Pulmonary artery endothelial cell (primary cell): ENCODE data around the gene SLC13A2. TPM values are rescaled to one million over a fixed set of nuclear protein-coding genes. Genes with fewer than 3 reads are reported as not detected.

ENCODE experiments used
- DNase-seq: peaks from one replicate; pipeline ENCODE4 v3.0.0-alpha.2; 2011; ENCODE audit warnings: low read depth, low spot score
- total RNA-seq: library from RNA; depleted of rRNA; stranded (reverse); fragments of >200 nt; gene quantifications from 2 replicates; pipeline ENCODE4 v1.2.3, GENCODE V29; 2014

The SLC13A2 gene
- total RNA-seq, 1 donor from 2014 or later: not detected

GRCh38 chr17:28533091-28533807 is 59.8 kb downstream of the SLC13A2 start:
- no peak for DNase-seq

- DNase-seq: no peak
Observed at GRCh38 chr17:28534740-28535375, 61.4 kb downstream of the SLC13A2 start.

GRCh38 chr17:28536532-28537218 is 63.2 kb downstream of the SLC13A2 start:
- no peak for DNase-seq

- DNase-seq: no peak
Observed at GRCh38 chr17:28537219-28537610, 63.8 kb downstream of the SLC13A2 start.

- no peak for DNase-seq
Observed at GRCh38 chr17:28538296-28538895, 65.0 kb downstream of the SLC13A2 start.

- DNase-seq: no peak
Observed at GRCh38 chr17:28540231-28540630, 66.8 kb downstream of the SLC13A2 start.

- DNase-seq: no peak
Observed at GRCh38 chr17:28541439-28541838, 68.0 kb downstream of the SLC13A2 start.

- no peak for DNase-seq
Observed at GRCh38 chr17:28544402-28545140, 71.1 kb downstream of the SLC13A2 start.

GRCh38 chr17:28545141-28545503 is 71.7 kb downstream of the SLC13A2 start:
- no peak for DNase-seq

GRCh38 chr17:28545787-28546415 is 72.5 kb downstream of the SLC13A2 start:
- DNase-seq: no peak

GRCh38 chr17:28547096-28547622 is 73.7 kb downstream of the SLC13A2 start:
- DNase-seq: no peak

Other genes with a start within 250 kb of the SLC13A2 start
- 43.1 and 44.7 TPM in 2 replicates for gene TMEM97, start 154.4 kb upstream of the SLC13A2 start, total RNA-seq
- 50.3 and 59.8 TPM in 2 replicates for gene IFT20, start 138.2 kb upstream of the SLC13A2 start, total RNA-seq
- gene TNFAIP1, start 137.9 kb upstream of the SLC13A2 start, total RNA-seq: 50.4 and 55.7 TPM in 2 replicates
- gene POLDIP2, start 116.1 kb upstream of the SLC13A2 start, total RNA-seq: 102 and 107 TPM in 2 replicates
- not detected in 2 replicates for gene SEBOX, start 108.4 kb upstream of the SLC13A2 start, total RNA-seq
- gene VTN, start 103.3 kb upstream of the SLC13A2 start, total RNA-seq: 0.07 and 0.46 TPM in 2 replicates
- gene SARM1, start 102.0 kb upstream of the SLC13A2 start, total RNA-seq: 2.2 and 5.9 TPM in 2 replicates
- gene SLC46A1, start 67.4 kb upstream of the SLC13A2 start, total RNA-seq: 3.8 and 4.5 TPM in 2 replicates
- not detected in 2 replicates for gene FOXN1, start 32.7 kb downstream of the SLC13A2 start, total RNA-seq
- 22.0 and 22.1 TPM in 2 replicates for gene UNC119, start 79.0 kb downstream of the SLC13A2 start, total RNA-seq
- 56.6 and 57.6 TPM in 2 replicates for gene PIGS, start 97.9 kb downstream of the SLC13A2 start, total RNA-seq
- gene ALDOC, start 103.3 kb downstream of the SLC13A2 start, total RNA-seq: 22.0 and 53.9 TPM in 2 replicates
- gene SPAG5, start 125.4 kb downstream of the SLC13A2 start, total RNA-seq: 24.5 and 58.3 TPM in 2 replicates
- gene RSKR, start 140.5 kb downstream of the SLC13A2 start, total RNA-seq: 3.4 and 5.5 TPM in 2 replicates
- 162 and 190 TPM in 2 replicates for gene BLTP2, start 171.5 kb downstream of the SLC13A2 start, total RNA-seq
- 56.8 and 63.1 TPM in 2 replicates for gene SDF2, start 188.3 kb downstream of the SLC13A2 start, total RNA-seq
- gene SUPT6H, start 188.6 kb downstream of the SLC13A2 start, total RNA-seq: 51.3 and 52.4 TPM in 2 replicates
- 0.66 and 2.3 TPM in 2 replicates for gene PROCA1, start 238.2 kb downstream of the SLC13A2 start, total RNA-seq
- gene RAB34, start 244.2 kb downstream of the SLC13A2 start, total RNA-seq: 15.0 and 41.7 TPM in 2 replicates
- gene RPL23A, start 246.3 kb downstream of the SLC13A2 start, total RNA-seq: 811 and 821 TPM in 2 replicates